Measurements from ENCODE around the gene TCP10L. TPM values are rescaled to one million over a fixed set of nuclear protein-coding genes. Genes with fewer than 3 reads are reported as not detected.

TCP10L gene
- total RNA-seq, 1 experiment from 2014 or later: 1.2 TPM

- Mint-ChIP-seq H3K27me3 (ENCODE audit: low read depth) (no peaks in the 10 kb centered on the region), H3K4me1 (peaks cover 62% of the 10 kb centered on the region), H3K4me3 (no peak overlapping the region), H3K27ac (no peak overlapping the region), H3K36me3 (peaks cover under 1% of the 10 kb centered on the region; the same call in 1 of the 2 replicates), H3K9me3 (peaks cover 4% of the 10 kb centered on the region)
- no peak for TF ChIP-seq FOXP4 (CRISPR knock-in tag; IDR thresholded peaks at IDR 0.05)
- TF ChIP-seq NFYB (CRISPR knock-in tag; conservative IDR thresholded peaks at IDR 0.05; ENCODE audit: low read depth): no peak
- TF ChIP-seq ARID4B (CRISPR knock-in tag; IDR thresholded peaks at IDR 0.05; ENCODE audit: borderline replicate concordance): no peak
- TF ChIP-seq E2F1 (CRISPR knock-in tag; IDR thresholded peaks at IDR 0.05): no peak
- TF ChIP-seq ZNF532 (CRISPR knock-in tag; IDR thresholded peaks at IDR 0.05; ENCODE audit: borderline replicate concordance): no peak
- no peak for TF ChIP-seq CBFB (CRISPR knock-in tag; IDR thresholded peaks at IDR 0.05; ENCODE audit: low read depth)
- TF ChIP-seq NR1H2 (CRISPR knock-in tag; IDR thresholded peaks at IDR 0.05): no peak
- no peak for TF ChIP-seq TCF7 (CRISPR knock-in tag; IDR thresholded peaks at IDR 0.05; ENCODE audit: low read depth)
- no peak for TF ChIP-seq NR2C2 (CRISPR knock-in tag; IDR thresholded peaks at IDR 0.05)
- ATAC-seq (no peak), DNase-seq (ENCODE audit: low spot score) (no peak)
- POLR2A ChIA-PET: no interaction called here
- CTCF ChIA-PET: no interaction called here
Measured at GRCh38 chr21:32559006-32559610, 26.2 kb downstream of the TCP10L start.

- no peak overlapping the region; the same call in 1 of the 2 replicates for H3K27ac Mint-ChIP-seq
- no peaks in the 10 kb centered on the region for H3K27me3 Mint-ChIP-seq (ENCODE audit: low read depth)
- H3K9me3 Mint-ChIP-seq: no peaks in the 10 kb centered on the region
- ATAC-seq (no peak), DNase-seq (ENCODE audit: low spot score) (no peak)
- ChIA-PET POLR2A (no interaction called here), CTCF (no interaction called here)
- H3K4me3 Mint-ChIP-seq: no peak overlapping the region
- TF ChIP-seq USF2 (CRISPR knock-in tag; IDR thresholded peaks at IDR 0.05) (no peak), ZMAT4 (CRISPR knock-in tag; IDR thresholded peaks at IDR 0.05) (no peak), ZNF219 (CRISPR knock-in tag; IDR thresholded peaks at IDR 0.05; ENCODE audit: borderline replicate concordance) (no peak), SP1 (CRISPR knock-in tag; conservative IDR thresholded peaks at IDR 0.05) (no peak), RELA (CRISPR knock-in tag; IDR thresholded peaks at IDR 0.05; ENCODE audit: borderline replicate concordance) (no peak)
- H3K4me1 Mint-ChIP-seq: peaks cover 58% of the 10 kb centered on the region
- no peaks in the 10 kb centered on the region for H3K36me3 Mint-ChIP-seq
Measured at GRCh38 chr21:32558106-32558505, 27.2 kb downstream of the TCP10L start.

Measured in WTC11 (cell line).